GM12801 (cell line): Measurements from ENCODE around the gene CRTC1.

Experiments used
- CTCF ChIP-seq: IDR thresholded peaks from one replicate; pipeline ENCODE4 v1.5.1; 2011; ENCODE audit warnings: control low read depth; ENCODE audit not compliant: insufficient read length; ENCODE audit errors: extremely low read depth

CRTC1 gene

GRCh38 chr19:18754501-18754900 lies 71.0 kb downstream of the CRTC1 start:
- TF ChIP-seq CTCF = no peak

- TF ChIP-seq CTCF = no peak
Measured at GRCh38 chr19:18756896-18757295, 73.4 kb downstream of the CRTC1 start.

GRCh38 chr19:18759304-18759994 lies 76.0 kb downstream of the CRTC1 start:
- TF ChIP-seq CTCF = no peak

GRCh38 chr19:18759995-18760426 lies 76.5 kb downstream of the CRTC1 start:
- TF ChIP-seq CTCF = no peak

- no peak for TF ChIP-seq CTCF
Measured at GRCh38 chr19:18760440-18761383, 77.2 kb downstream of the CRTC1 start.

GRCh38 chr19:18761531-18762110 lies 78.1 kb downstream of the CRTC1 start:
- TF ChIP-seq CTCF = no peak

- no peak for TF ChIP-seq CTCF
Measured at GRCh38 chr19:18762125-18763023, 78.9 kb downstream of the CRTC1 start.
